ENCODE results near the gene DIPK1B.

DNA sequence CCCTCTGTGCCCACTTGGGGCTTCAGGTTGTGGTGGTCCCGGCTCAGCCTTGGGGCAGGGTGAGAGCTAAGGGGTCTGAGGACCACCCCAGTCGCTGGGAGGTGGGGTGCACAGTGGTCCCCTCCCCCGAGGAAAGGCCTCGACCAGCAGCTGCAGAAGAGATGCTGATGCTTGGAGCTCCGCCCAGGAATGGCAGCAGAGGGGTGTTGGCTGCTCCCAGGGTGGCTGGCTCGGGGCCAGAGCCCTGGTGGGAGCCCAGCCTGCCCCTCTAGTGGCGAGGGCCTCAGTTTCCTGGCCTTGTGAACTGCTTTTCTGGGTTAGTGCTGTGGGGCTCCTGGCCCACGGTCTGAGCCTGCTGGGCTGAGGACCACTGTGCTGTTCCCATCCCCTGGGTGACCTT is 1.2 kb downstream of the DIPK1B start:
- TF ChIP-seq, protein P1, sequence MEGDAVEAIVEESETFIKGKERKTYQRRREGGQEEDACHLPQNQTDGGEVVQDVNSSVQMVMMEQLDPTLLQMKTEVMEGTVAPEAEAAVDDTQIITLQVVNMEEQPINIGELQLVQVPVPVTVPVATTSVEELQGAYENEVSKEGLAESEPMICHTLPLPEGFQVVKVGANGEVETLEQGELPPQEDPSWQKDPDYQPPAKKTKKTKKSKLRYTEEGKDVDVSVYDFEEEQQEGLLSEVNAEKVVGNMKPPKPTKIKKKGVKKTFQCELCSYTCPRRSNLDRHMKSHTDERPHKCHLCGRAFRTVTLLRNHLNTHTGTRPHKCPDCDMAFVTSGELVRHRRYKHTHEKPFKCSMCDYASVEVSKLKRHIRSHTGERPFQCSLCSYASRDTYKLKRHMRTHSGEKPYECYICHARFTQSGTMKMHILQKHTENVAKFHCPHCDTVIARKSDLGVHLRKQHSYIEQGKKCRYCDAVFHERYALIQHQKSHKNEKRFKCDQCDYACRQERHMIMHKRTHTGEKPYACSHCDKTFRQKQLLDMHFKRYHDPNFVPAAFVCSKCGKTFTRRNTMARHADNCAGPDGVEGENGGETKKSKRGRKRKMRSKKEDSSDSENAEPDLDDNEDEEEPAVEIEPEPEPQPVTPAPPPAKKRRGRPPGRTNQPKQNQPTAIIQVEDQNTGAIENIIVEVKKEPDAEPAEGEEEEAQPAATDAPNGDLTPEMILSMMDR (IDR thresholded peaks at IDR 0.05; ENCODE audit: insufficient read depth, low read depth, low read length) = no peak
- TF ChIP-seq EZH2 (IDR thresholded peaks at IDR 0.05; ENCODE audit: insufficient read depth, low read length) = no peak

Data from astrocyte (in vitro differentiated cells and primary cell).